HG02970 (cell line): ENCODE measurements around the gene NDRG3.

ENCODE experiments used
- ATAC-seq: cut with Tn5 transposase; IDR thresholded peaks from one replicate; pipeline ENCODE4 v1.9.1; 2021; ENCODE audit warnings: mild to moderate bottlenecking, moderate library complexity, moderate number of reproducible peaks; ENCODE audit not compliant: unreplicated experiment, low FRiP score

The NDRG3 gene

GRCh38 chr20:36768768-36769430, 23.0 kb upstream of the NDRG3 start:
- no peak for ATAC-seq

GRCh38 chr20:36761125-36761524, 15.2 kb upstream of the NDRG3 start:
- no peak for ATAC-seq

GRCh38 chr20:36760647-36761046, 14.8 kb upstream of the NDRG3 start:
- no peak for ATAC-seq

GRCh38 chr20:36758276-36758675, 12.4 kb upstream of the NDRG3 start:
- no peak for ATAC-seq

GRCh38 chr20:36756496-36756895, 10.6 kb upstream of the NDRG3 start:
- no peak for ATAC-seq

GRCh38 chr20:36754656-36755222, 8.8 kb upstream of the NDRG3 start:
- no peak for ATAC-seq

GRCh38 chr20:36752582-36752981, 6.7 kb upstream of the NDRG3 start:
- no peak for ATAC-seq

GRCh38 chr20:36745234-36745926, 510 bp downstream of the NDRG3 start:
- ATAC-seq, result no peak

GRCh38 chr20:36744764-36745191, 1.1 kb downstream of the NDRG3 start:
- no peak for ATAC-seq

- ATAC-seq, result no peak
These were observed 1.6 kb downstream of the NDRG3 start for GRCh38 chr20:36744243-36744642.

- no peak for ATAC-seq
These were observed 3.3 kb downstream of the NDRG3 start for GRCh38 chr20:36742558-36742957.

- ATAC-seq, result no peak
These were observed 4.8 kb downstream of the NDRG3 start for GRCh38 chr20:36741072-36741471.

- ATAC-seq, result no peak
These were observed 8.7 kb downstream of the NDRG3 start for GRCh38 chr20:36737183-36737499.

GRCh38 chr20:36736451-36737182, 9.3 kb downstream of the NDRG3 start:
- no peak for ATAC-seq

GRCh38 chr20:36732456-36732855, 13.4 kb downstream of the NDRG3 start:
- ATAC-seq, result no peak

- ATAC-seq, result no peak
These were observed 16.9 kb downstream of the NDRG3 start for GRCh38 chr20:36728986-36729385.

- ATAC-seq, result no peak
These were observed 19.7 kb downstream of the NDRG3 start for GRCh38 chr20:36726168-36726567.

- ATAC-seq, result no peak
These were observed 25.4 kb downstream of the NDRG3 start for GRCh38 chr20:36720510-36720909.

- ATAC-seq, result no peak
These were observed 28.2 kb downstream of the NDRG3 start for GRCh38 chr20:36717657-36718056.

GRCh38 chr20:36717021-36717420, 28.9 kb downstream of the NDRG3 start:
- no peak for ATAC-seq

- ATAC-seq, result no peak
These were observed 33.1 kb downstream of the NDRG3 start for GRCh38 chr20:36712775-36713174.
